GM18870 (cell line): Measurements from ENCODE around the gene ELOVL4.

ENCODE experiments used
- ATAC-seq: cut with Tn5 transposase; IDR thresholded peaks from one replicate; pipeline ENCODE4 v1.9.1; 2021; ENCODE audit warnings: moderate library complexity; ENCODE audit not compliant: unreplicated experiment

ELOVL4 gene

GRCh38 chr6:79913369-79913768 lies 34.0 kb downstream of the ELOVL4 start:
- ATAC-seq: no peak

GRCh38 chr6:79911992-79912391 lies 35.4 kb downstream of the ELOVL4 start:
- no peak for ATAC-seq

- ATAC-seq: no peak
Observed at GRCh38 chr6:79909517-79909916, 37.8 kb downstream of the ELOVL4 start.

GRCh38 chr6:79902046-79902445 lies 45.3 kb downstream of the ELOVL4 start:
- ATAC-seq: no peak

GRCh38 chr6:79898076-79898475 lies 49.3 kb downstream of the ELOVL4 start:
- no peak for ATAC-seq

GRCh38 chr6:79896075-79896449 lies 51.3 kb downstream of the ELOVL4 start:
- no peak for ATAC-seq

- ATAC-seq: no peak
Observed at GRCh38 chr6:79895382-79896074, 51.8 kb downstream of the ELOVL4 start.

GRCh38 chr6:79894939-79895338 lies 52.4 kb downstream of the ELOVL4 start:
- no peak for ATAC-seq

GRCh38 chr6:79888587-79888986 lies 58.8 kb downstream of the ELOVL4 start:
- no peak for ATAC-seq

GRCh38 chr6:79878142-79878748 lies 69.1 kb downstream of the ELOVL4 start:
- no peak for ATAC-seq

- no peak for ATAC-seq
Observed at GRCh38 chr6:79874531-79875134, 72.7 kb downstream of the ELOVL4 start.

- ATAC-seq: no peak
Observed at GRCh38 chr6:79872986-79873385, 74.4 kb downstream of the ELOVL4 start.

GRCh38 chr6:79872303-79872702 lies 75.0 kb downstream of the ELOVL4 start:
- ATAC-seq: no peak

- ATAC-seq: peak; percentile 97
Observed at GRCh38 chr6:79869600-79870084, 77.7 kb downstream of the ELOVL4 start.

- no peak for ATAC-seq
Observed at GRCh38 chr6:79869184-79869583, 78.2 kb downstream of the ELOVL4 start.

- peak; percentile 44 for ATAC-seq
Observed at GRCh38 chr6:79868098-79868722, 79.1 kb downstream of the ELOVL4 start.
